ENCODE measurements around the gene CACNA1C. TPM values are rescaled to one million over a fixed set of nuclear protein-coding genes. Genes with fewer than 3 reads are reported as not detected.

The CACNA1C gene
- total RNA-seq, 1 experiment from 2014 or later: 1.1 TPM

DNA sequence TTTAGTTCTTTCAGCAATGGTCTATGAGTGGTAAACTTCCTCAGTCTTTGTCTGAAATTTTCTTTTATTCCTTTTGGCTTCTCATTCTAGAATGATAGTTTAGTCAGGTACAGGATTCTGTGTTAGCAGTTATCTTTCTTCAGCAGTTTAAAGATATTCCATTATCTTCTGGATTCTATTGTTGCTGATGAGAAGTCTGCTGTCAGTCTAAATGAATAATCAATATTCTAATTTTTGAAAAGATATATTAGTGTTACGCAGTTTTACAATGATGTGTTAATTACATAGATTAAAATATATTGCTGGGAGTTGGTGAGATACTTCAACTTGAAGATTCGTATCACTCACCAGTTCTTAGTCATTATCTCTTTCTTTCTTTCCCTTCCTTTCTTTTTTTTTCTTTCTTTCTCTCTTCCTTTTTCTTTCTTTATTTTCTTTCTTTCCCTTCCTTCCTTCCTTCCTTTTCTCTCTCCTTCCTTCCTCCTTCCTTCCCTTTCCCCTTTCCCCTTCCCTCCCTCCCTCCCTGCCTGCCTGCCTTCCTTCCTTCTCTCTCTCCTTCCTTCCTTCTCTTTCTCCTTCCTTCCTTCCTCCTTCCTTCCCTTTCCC, 17.8 kb downstream of the CACNA1C start:
- Mint-ChIP-seq H3K9me3 (peaks cover 22 to 26% of the 10 kb centered on the region in 2 experiments), H3K36me3 (ENCODE audit: insufficient read depth in 1 of 3, low read depth in 3 of 3) (peaks cover 0 to 15% (median 9%) of the 10 kb centered on the region in 3 experiments), H3K27ac (no peak overlapping the region), H3K4me1 (peaks cover 0 to 8% of the 10 kb centered on the region in 2 experiments; a peak in 2 of 4 replicates), H3K27me3 (ENCODE audit: low read depth) (peaks cover 10% of the 10 kb centered on the region), H3K4me3 (no peak overlapping the region)
- Histone ChIP-seq H3T11ph (ENCODE audit: low read length) (no peak overlapping the region), H3K4me2 (ENCODE audit: insufficient read depth, insufficient read length, low read length) (no peak overlapping the region), H2AK5ac (ENCODE audit: insufficient read length, low read length) (no peak overlapping the region), H4K91ac (ENCODE audit: insufficient read length, low read depth, low read length) (no peak overlapping the region), H3K79me2 (ENCODE audit: insufficient read depth, low read length) (no peaks in the 10 kb centered on the region), H2BK120ac (ENCODE audit: low read depth, low read length, poor library complexity, severe bottlenecking) (no peak overlapping the region), H2BK15ac (ENCODE audit: low read depth, low read length) (no peak overlapping the region), H2BK12ac (ENCODE audit: insufficient read length, low read depth, low read length) (no peak overlapping the region), H3K23me2 (ENCODE audit: insufficient read length, low read depth, low read length, poor library complexity, severe bottlenecking) (no peaks in the 10 kb centered on the region), H4K20me1 (ENCODE audit: control insufficient read depth, insufficient read depth, insufficient read length) (no peaks in the 10 kb centered on the region), H3K23ac (ENCODE audit: insufficient read length, low read depth, low read length) (no peak overlapping the region), H3K27ac (ENCODE audit: insufficient read length, low read depth, low read length) (no peak overlapping the region), H2BK5ac (ENCODE audit: insufficient read length, low read length) (no peak overlapping the region), H2BK20ac (ENCODE audit: low read depth, low read length, poor library complexity, severe bottlenecking) (no peak overlapping the region), H2AFZ (ENCODE audit: low read length) (no peak overlapping the region), H3K4ac (ENCODE audit: low read depth, low read length) (no peak overlapping the region), H3K9me3 (ENCODE audit: control insufficient read depth, low read depth, low read length) (no peaks in the 10 kb centered on the region), H4K5ac (ENCODE audit: insufficient read length, low read depth, low read length) (no peak overlapping the region), H3K79me1 (ENCODE audit: insufficient read depth, low read depth, low read length, poor library complexity, severe bottlenecking) (no peaks in the 10 kb centered on the region), H3K4me1 (ENCODE audit: insufficient read depth, low read length) (no peaks in the 10 kb centered on the region), H3K27me3 (ENCODE audit: insufficient read depth, low read length) (no peaks in the 10 kb centered on the region), H3K56ac (ENCODE audit: insufficient read length, low read depth, low read length) (no peak overlapping the region), H4K8ac (replicated peaks; ENCODE audit: insufficient read length, low read depth, low read length) (no peak overlapping the region), H3K18ac (ENCODE audit: insufficient read length, low read depth, low read length) (no peak overlapping the region), H3K9ac (ENCODE audit: extremely low read depth, insufficient read length, low read length) (no peak overlapping the region), H3K14ac (ENCODE audit: insufficient read depth, low read length) (no peak overlapping the region)
- WGBS (ENCODE audit: extremely low coverage, insufficient read length, low lambda C conversion rate): no CpG with 5 or more reads among the region's 2 CpGs
- no peak for DNase-seq
- TF ChIP-seq, protein P1, sequence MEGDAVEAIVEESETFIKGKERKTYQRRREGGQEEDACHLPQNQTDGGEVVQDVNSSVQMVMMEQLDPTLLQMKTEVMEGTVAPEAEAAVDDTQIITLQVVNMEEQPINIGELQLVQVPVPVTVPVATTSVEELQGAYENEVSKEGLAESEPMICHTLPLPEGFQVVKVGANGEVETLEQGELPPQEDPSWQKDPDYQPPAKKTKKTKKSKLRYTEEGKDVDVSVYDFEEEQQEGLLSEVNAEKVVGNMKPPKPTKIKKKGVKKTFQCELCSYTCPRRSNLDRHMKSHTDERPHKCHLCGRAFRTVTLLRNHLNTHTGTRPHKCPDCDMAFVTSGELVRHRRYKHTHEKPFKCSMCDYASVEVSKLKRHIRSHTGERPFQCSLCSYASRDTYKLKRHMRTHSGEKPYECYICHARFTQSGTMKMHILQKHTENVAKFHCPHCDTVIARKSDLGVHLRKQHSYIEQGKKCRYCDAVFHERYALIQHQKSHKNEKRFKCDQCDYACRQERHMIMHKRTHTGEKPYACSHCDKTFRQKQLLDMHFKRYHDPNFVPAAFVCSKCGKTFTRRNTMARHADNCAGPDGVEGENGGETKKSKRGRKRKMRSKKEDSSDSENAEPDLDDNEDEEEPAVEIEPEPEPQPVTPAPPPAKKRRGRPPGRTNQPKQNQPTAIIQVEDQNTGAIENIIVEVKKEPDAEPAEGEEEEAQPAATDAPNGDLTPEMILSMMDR (conservative IDR thresholded peaks at IDR 0.05): no peak

Measured in H9 (cell line).